HEK293T (cell line): Measurements from ENCODE around the gene DEGS1.

Experiments
- CTCF ChIA-PET: fragments of 350-600 bp; formaldehyde crosslinking; extraction: SDS; loops from one replicate; lab custom pipeline; 2021; ENCODE audit warnings: antibody characterized with exemption, inconsistent platforms; lab: Yijun Ruan, JAX
- POLR2A ChIA-PET: fragments of 350-600 bp; formaldehyde crosslinking; extraction: SDS; loops from one replicate; lab custom pipeline; 2020; ENCODE audit warnings: antibody characterized with exemption, inconsistent platforms; lab: Yijun Ruan, JAX
- DNase-seq: peaks from one replicate; pipeline ENCODE4 v3.0.0; 2012; ENCODE audit warnings: mixed read lengths; ENCODE audit errors: extremely low spot score
- ARNT ChIP-seq: fragments of 450-650 bp; IDR thresholded peaks from 2 replicates; pipeline ENCODE4 v1.6.1; 2017; ENCODE audit warnings: mild to moderate bottlenecking
- BHLHE40 ChIP-seq: fragments of 450-650 bp; IDR thresholded peaks from 2 replicates; pipeline ENCODE4 v1.6.1; 2016; ENCODE audit warnings: mild to moderate bottlenecking, moderate library complexity, borderline replicate concordance
- CTBP1 ChIP-seq: fragments of 450-650 bp; IDR thresholded peaks from 2 replicates; pipeline ENCODE4 v1.6.1; 2016; ENCODE audit warnings: borderline replicate concordance
- ELF4 ChIP-seq: fragments of 450-650 bp; IDR thresholded peaks from 2 replicates; pipeline ENCODE4 v1.6.1; 2017; ENCODE audit warnings: antibody characterized with exemption
- FOXA1 ChIP-seq: fragments of 450-650 bp; IDR thresholded peaks from 2 replicates; pipeline ENCODE4 v1.6.1; 2016; ENCODE audit warnings: mild to moderate bottlenecking
- FOXK2 ChIP-seq: fragments of 450-650 bp; IDR thresholded peaks from 2 replicates; pipeline ENCODE4 v1.6.1; 2016; ENCODE audit warnings: mild to moderate bottlenecking
- FOXM1 ChIP-seq: fragments of 450-650 bp; IDR thresholded peaks from 2 replicates; pipeline ENCODE4 v1.6.1; 2017; ENCODE audit warnings: mild to moderate bottlenecking, borderline replicate concordance
- HDGF ChIP-seq: fragments of 450-650 bp; IDR thresholded peaks from 2 replicates; pipeline ENCODE4 v1.6.1; 2017; ENCODE audit warnings: antibody characterized with exemption, borderline replicate concordance
- L3MBTL2 ChIP-seq: fragments of 450-650 bp; conservative IDR thresholded peaks from 2 replicates; pipeline ENCODE4 v1.6.1; 2016; ENCODE audit warnings: mild to moderate bottlenecking
- LEF1 ChIP-seq: fragments of 450-650 bp; IDR thresholded peaks from 2 replicates; pipeline ENCODE4 v1.6.1; 2017; ENCODE audit warnings: mild to moderate bottlenecking, borderline replicate concordance
- NFRKB ChIP-seq: fragments of 450-650 bp; IDR thresholded peaks from 2 replicates; pipeline ENCODE4 v1.6.1; 2016; ENCODE audit warnings: mild to moderate bottlenecking, moderate library complexity
- SP1 ChIP-seq: fragments of 450-650 bp; IDR thresholded peaks from 2 replicates; pipeline ENCODE4 v1.6.1; 2017
- SUZ12 ChIP-seq: fragments of 450-650 bp; IDR thresholded peaks from 2 replicates; pipeline ENCODE4 v1.6.1; 2016; ENCODE audit warnings: mild to moderate bottlenecking
- TARDBP ChIP-seq: fragments of 450-650 bp; IDR thresholded peaks from 2 replicates; pipeline ENCODE4 v1.6.1; 2016
- ZNF384 ChIP-seq: fragments of 450-650 bp; IDR thresholded peaks from 2 replicates; pipeline ENCODE4 v1.6.1; 2016
- TF ChIP-seq, protein P1 (sequence below): fragments of 450-650 bp; IDR thresholded peaks from 2 replicates; pipeline ENCODE4 v1.6.1; 2016

The DEGS1 gene

DNA sequence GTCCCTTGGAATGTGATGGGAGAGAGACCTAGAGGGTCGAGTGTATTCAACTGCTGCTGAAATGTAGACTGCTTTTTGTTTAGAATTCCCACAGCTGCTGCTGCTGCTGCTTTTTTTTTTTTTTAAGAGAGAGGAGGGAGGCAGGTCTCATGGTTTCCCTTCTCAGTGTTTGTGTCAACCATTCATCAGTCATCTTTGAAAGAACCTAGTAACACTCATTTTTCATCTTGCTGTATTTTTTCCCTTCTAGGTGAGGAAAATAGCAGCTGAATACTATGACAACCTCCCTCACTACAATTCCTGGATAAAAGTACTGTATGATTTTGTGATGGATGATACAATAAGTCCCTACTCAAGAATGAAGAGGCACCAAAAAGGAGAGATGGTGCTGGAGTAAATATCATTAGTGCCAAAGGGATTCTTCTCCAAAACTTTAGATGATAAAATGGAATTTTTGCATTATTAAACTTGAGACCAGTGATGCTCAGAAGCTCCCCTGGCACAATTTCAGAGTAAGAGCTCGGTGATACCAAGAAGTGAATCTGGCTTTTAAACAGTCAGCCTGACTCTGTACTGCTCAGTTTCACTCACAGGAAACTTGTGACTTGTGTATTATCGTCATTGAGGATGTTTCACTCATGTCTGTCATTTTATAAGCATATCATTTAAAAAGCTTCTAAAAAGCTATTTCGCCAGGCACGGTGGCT, 9.2 kb downstream of the DEGS1 start:
- no peak for DNase-seq
- ChIA-PET POLR2A (interaction anchor here (1.6 kb wide), 1 partner anchor 9 kb away, joined by 5 read pairs; the partner anchor contains the start of gene DEGS1), CTCF (interaction anchor here (1.1 to 1.4 kb wide), 2 partner anchors 9 to 13 kb away, joined by 3 read pairs; partner anchors contain the start of gene DEGS1)
- no peak for TF ChIP-seq FOXK2
- TF ChIP-seq BHLHE40 = no peak
- TF ChIP-seq TARDBP = no peak
- TF ChIP-seq, protein P1, sequence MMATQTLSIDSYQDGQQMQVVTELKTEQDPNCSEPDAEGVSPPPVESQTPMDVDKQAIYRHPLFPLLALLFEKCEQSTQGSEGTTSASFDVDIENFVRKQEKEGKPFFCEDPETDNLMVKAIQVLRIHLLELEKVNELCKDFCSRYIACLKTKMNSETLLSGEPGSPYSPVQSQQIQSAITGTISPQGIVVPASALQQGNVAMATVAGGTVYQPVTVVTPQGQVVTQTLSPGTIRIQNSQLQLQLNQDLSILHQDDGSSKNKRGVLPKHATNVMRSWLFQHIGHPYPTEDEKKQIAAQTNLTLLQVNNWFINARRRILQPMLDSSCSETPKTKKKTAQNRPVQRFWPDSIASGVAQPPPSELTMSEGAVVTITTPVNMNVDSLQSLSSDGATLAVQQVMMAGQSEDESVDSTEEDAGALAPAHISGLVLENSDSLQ = no peak
- TF ChIP-seq SP1 = no peak
- TF ChIP-seq ELF4 = no peak
- TF ChIP-seq CTBP1 = no peak
- TF ChIP-seq NFRKB = no peak
- TF ChIP-seq HDGF = no peak
- no peak for TF ChIP-seq FOXA1
- no peak for TF ChIP-seq SUZ12

DNA sequence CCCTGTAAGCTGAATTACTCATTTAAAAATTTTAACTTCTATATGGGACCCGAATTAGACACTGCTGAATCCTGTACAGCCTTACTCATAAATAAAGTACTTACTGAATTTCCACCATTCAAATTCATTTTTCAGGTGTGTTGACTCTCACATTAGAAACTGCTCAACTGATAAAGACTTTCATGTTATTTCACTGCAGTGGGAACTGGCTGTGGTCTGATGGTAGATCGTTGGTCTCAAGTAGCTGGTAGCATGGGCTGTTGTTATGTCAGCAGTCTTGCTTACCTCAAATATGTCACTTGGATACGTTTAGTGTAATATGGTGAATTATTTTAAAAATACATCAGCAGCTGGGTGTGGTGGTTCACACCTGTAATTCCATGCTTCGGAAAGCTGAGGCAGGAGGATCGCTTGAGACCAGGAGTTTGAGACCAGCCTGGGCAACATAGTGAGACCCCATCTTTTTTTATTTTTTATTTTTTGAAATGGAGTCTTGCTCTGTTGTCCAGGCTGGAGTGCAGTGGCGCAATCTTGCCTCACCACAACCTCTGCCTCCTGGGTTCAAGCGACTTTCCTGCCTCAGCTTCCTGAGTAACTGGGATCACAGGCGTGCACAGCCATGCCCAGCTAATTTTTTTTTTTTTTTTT, 10.4 kb downstream of the DEGS1 start:
- CTCF ChIA-PET = interaction anchor here (0.6 to 1.4 kb wide), 3 partner anchors 11 to 58 kb away, joined by 3 to 5 read pairs (median 3); partner anchors contain the start of gene DEGS1
- POLR2A ChIA-PET = interaction anchor here (1.6 kb wide), 1 partner anchor 10 kb away, joined by 5 read pairs; the partner anchor contains the start of gene DEGS1
- DNase-seq = no peak
- TF ChIP-seq FOXM1 (no peak), ZNF384 (no peak), TARDBP (no peak), L3MBTL2 (no peak), FOXK2 (no peak), SP1 (no peak), HDGF (no peak), SUZ12 (no peak), LEF1 (no peak), ELF4 (no peak), NFRKB (no peak), ARNT (no peak), CTBP1 (no peak), BHLHE40 (no peak), FOXA1 (no peak)
- TF ChIP-seq, protein P1 = no peak

DNA sequence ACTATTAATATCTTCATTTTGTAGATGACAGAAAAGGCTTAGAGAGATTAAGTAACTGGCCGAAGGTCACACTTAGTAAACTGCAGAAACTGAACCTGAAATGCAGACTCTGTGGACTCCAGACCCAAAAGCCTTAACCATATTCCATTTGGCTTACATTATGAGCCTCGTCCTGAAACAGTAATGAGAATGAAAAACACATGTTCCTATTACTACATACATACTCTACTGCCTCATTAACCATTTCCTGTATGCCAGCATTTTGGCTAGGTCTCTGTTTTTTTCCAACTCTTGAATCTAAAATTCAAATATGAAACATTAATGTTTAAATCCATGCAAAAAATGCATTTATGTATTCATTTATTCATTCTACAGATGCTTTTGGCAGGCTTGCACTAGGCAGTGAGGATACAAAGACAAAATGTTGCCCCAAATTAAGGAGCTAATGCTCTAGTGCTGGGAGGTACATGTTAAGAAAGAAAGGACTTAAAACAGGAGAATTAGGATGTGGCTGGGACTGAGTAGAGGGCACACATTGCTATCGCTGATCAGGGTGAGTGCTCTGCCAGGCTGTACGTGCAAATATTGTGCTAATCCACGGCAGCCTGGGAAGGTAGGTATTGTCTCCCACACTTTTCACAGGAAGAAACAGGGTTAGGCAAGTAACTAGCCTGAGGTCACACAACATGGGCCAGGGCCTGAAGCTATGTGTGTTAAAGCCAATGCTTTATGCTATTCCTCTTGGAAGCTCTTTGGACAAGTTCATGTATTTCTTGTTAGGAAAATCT, 14.0 kb downstream of the DEGS1 start:
- CTCF ChIA-PET = no interaction called here
- POLR2A ChIA-PET = no interaction called here
- TF ChIP-seq HDGF (no peak), L3MBTL2 (no peak), FOXK2 (no peak), FOXM1 (no peak), CTBP1 (no peak), ELF4 (no peak), NFRKB (no peak), ARNT (no peak), SUZ12 (no peak), ZNF384 (no peak), SP1 (no peak), BHLHE40 (no peak)
- DNase-seq = no peak

DNA sequence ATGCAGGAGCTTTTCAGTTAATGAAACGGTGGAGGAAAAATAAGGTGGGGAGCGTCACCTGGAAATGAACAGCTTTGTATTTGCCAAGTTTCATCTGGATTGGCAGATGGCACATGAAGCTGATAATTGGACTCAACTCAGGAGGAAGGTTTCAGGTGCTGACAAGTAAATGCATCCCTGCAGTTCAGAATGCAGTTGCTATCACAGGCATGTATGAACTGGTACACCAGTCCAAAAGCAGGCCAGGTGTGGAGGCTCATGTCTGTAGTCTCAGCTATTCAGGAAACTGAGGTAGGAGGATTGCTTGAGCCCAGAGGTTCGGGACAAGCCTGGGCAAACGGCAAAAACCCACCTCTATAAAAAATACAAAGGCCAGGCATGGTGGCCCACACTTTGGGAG, 15.5 kb downstream of the DEGS1 start:
- no peak for TF ChIP-seq HDGF
- no peak for TF ChIP-seq ZNF384
- TF ChIP-seq CTBP1 = no peak
- no peak for TF ChIP-seq SP1
- no peak for TF ChIP-seq SUZ12
- no peak for TF ChIP-seq FOXA1
- no peak for TF ChIP-seq FOXK2
- no peak for TF ChIP-seq L3MBTL2
- no peak for TF ChIP-seq FOXM1
- TF ChIP-seq, protein P1 = no peak
- ChIA-PET CTCF (no interaction called here), POLR2A (interaction anchor here (1.3 kb wide), 1 partner anchor 15 kb away, joined by 4 read pairs; the partner anchor contains the start of gene DEGS1)
- no peak for DNase-seq

DNA sequence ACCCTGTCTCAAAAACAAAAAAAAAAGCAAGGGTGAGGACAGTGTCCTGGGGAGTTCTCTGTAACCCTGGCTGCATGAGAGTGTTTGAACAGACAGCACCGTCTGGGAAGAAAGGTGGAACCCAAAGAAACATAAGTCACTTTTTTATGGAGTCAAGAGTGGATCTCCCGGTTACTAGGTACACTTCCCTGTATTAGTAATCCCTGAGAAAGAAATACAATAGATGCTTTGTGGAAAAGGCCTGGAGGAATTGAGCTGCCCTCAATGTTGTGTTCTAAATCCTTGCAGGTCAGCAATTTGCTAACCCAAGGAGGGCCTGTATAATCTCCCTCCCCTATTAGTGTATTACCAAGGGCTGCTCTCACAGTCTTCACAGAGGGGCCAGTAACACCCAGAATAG, 16.6 kb downstream of the DEGS1 start:
- TF ChIP-seq NFRKB (no peak), FOXM1 (no peak), ZNF384 (no peak), TARDBP (no peak), L3MBTL2 (no peak), FOXK2 (no peak), LEF1 (no peak), SP1 (no peak), BHLHE40 (no peak), SUZ12 (no peak), FOXA1 (no peak), ARNT (no peak), HDGF (no peak), ELF4 (no peak), CTBP1 (no peak)
- TF ChIP-seq, protein P1 = no peak

More for the DNA sequence above, 16.6 kb downstream of the DEGS1 start:
- POLR2A ChIA-PET = interaction anchor here (0.6 kb wide), 1 partner anchor 13 kb away, joined by 3 read pairs; no protein-coding TSS in a partner anchor
- CTCF ChIA-PET = no interaction called here
- DNase-seq = no peak
